ENCODE measurements around the gene RFX2.
A peak's percentile ranks its signal among the peaks of the same experiment; 100 is the strongest.

The RFX2 gene

GRCh38 chr19:6103894-6104293, 6.4 kb downstream of the RFX2 start:
- no peak for DNase-seq (ENCODE audit: low read depth)

- DNase-seq (ENCODE audit: low read depth): no peak
Observed at GRCh38 chr19:6103217-6103644, 7.1 kb downstream of the RFX2 start.

DNA sequence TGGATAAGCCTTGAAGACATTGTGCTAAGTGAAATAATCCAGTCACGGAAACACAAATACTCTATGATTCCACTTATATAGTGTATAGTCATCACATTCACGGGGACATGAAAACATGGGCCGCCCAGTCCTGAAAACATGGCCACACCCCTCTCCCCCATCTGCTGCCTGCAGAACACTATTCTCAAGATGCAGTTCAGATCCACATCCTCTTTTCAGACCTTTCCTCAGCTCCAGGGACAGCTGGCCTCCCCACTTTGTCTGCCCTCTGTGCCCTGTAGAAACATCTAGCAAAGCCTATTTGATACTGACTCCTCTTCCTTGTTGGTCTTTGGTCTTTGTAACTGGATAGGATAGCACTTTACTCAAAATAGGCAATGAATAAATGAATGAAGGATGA, 8.3 kb downstream of the RFX2 start:
- no peak for DNase-seq (ENCODE audit: low read depth)

DNA sequence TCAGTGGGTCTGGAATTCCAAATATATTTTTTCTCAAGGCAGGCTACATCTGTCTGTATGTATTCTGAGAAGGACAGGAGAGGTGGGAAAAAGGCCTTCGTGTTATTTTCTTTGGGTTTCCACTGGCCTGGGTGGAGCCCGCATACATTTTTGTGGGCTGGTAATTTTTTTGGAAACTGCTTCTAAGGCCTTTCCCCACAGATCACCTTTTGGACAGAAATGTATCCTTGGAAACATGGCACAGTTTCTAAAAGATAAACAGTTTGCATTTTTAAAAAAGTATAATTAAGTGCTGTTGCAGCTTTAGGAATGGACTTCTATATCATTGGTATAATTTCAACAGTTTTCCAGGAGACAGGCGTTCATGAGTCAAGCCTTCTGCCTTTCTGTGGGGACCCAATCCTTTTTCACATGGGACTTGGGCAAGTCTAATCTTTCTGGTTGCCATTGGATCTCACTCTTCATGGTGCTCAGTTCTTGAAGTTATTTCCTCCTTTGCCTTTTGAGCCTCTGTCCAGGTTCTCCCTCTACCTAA, 8.9 kb downstream of the RFX2 start:
- DNase-seq (ENCODE audit: low read depth): no peak

- DNase-seq (ENCODE audit: low read depth): peak; percentile 20
Observed at GRCh38 chr19:6100284-6100915, 9.9 kb downstream of the RFX2 start.

GRCh38 chr19:6099599-6099998, 10.7 kb downstream of the RFX2 start:
- DNase-seq (ENCODE audit: low read depth): no peak

DNA sequence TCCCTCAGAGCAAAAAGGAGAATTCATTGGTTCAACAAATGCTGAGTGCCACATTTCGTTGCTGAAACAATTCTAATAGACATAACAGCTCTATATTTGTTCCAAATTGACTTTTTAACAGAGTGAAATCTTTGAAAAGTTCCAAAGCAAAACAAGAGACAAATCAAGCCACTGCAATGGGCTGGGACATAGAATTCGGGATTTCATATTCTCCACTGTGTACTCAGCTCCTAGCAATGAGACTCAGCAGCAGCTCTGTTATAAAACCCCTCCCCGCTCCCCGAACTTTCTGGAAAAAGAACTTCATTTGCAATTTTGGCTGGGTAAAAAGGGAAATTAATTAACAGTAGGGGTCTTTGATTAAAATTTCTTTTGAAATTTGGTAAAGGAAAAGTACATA, 11.3 kb downstream of the RFX2 start:
- no peak for DNase-seq (ENCODE audit: low read depth)

DNA sequence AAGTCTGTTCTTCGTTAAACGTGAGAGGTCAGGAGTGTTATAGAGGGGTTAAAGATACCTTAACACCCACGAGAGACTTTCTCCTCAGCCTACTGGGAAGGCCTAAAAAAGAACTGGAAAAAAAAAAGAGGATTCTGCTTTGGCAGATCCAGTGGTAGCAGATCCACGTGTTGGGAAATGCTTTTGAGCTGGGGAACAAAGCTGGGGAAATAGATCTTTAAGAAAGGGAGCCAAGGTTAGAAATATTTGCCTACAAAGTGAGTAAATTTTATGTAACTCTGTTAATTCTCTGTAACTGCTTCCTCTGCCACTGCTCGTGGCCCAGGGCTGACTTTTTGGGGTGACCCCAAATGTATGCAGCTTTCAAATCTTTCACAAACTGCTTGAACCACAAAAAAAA, 11.7 kb downstream of the RFX2 start:
- DNase-seq (ENCODE audit: low read depth): no peak

DNA sequence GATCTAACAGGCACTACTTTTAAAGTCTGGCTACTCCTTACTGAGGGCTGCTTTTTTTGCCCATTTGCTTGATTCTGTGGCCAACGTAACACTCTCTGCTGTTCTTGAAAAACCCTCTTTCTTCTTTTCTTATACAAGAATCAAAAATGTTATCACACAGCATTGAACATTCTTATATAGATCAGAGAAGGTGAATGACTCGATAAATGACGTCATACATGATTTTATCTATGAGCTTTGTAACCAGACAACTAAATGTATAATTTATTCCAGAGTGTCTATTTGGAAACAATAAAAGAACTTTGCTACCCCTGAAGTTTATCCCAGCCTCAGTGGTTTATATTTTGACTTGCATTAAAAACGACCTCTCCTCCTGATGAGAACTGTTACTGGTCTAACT, 12.4 kb downstream of the RFX2 start:
- DNase-seq (ENCODE audit: low read depth): no peak

DNA sequence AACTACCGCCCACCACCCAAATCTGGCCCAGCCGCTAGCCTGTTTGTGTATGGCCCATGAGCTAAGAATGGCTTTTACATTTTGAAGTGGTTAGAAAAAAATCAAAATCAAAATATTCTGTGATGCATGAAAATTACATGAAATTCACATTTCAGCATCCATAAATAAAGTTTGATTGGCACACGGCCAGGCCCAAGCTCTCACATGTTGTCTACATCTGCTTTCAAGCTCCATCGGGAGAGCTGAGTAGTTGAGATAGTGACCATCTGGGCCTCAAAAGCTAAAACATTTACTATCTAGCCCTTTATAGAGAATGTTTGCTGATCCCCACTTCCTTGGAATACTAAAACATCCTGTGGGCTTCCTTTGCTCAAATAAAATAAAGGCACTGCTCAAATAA, 14.5 kb downstream of the RFX2 start:
- DNase-seq (ENCODE audit: low read depth): no peak

DNA sequence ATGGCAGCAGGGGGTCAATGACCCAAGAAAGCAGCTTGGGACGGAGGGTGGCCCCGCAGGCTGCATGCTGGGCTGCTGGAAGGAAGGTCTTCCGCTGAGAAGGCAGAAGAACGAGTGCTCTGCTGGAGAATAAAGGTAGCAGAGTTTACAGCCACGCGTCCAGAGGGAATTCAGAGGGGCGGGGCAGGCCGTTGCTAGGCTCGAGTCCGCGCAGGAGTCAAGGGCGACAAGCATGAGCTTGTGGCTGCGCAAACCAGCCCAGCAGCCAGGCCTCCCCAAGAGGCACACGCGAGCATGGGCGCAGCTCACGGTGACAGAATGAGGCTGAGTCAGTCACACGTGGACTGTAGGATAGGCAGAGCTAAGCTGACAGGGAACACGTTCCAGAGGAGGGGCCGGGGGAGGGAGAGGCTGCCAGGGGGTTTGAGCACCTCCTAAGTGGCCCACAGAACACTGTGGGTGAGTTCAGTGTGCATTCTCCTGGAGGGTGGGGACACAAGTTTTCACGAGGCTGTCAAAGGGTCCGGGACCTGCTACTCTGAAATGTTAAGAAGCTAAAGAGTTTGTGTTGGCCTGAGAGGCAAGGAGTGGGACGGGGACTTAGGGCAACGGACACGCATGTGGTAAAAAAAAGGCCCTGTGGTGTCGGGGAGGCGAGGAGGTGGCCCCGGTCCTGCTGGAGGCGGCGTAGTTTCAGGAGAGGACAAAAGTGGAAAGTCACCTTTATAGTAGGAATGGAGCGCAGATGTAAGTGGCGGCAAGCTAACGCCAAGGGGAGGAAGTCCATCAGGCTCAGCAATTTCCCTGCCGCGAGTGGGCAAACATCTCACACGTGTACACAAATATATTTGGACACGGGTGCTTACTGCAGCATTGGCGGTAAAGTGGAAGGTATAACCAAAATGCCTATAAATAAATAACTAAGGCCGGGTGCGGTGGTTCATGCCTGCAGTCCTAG, 17.7 kb downstream of the RFX2 start:
- DNase-seq (ENCODE audit: low read depth): no peak

- no peak for DNase-seq (ENCODE audit: low read depth)
Observed at GRCh38 chr19:6091771-6092291, 18.5 kb downstream of the RFX2 start.

DNA sequence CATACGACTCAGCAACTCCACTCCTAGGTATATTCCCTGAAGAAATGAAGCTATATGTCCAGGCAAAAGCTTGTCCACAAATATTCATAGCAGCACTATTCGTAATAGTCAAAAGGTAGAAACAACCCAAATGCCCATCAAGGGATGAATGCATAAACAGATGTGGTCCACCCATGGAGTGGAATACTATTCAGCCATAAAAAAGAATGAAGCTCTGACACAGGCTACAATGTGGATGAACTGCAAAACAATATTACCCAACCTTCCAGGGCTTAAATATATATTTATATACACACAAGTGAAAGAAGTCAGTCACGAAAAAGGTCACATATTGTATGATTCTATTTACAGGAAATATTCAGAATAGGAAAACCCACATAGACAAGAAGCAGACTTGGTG, 19.7 kb downstream of the RFX2 start:
- no peak for DNase-seq (ENCODE audit: low read depth)

DNA sequence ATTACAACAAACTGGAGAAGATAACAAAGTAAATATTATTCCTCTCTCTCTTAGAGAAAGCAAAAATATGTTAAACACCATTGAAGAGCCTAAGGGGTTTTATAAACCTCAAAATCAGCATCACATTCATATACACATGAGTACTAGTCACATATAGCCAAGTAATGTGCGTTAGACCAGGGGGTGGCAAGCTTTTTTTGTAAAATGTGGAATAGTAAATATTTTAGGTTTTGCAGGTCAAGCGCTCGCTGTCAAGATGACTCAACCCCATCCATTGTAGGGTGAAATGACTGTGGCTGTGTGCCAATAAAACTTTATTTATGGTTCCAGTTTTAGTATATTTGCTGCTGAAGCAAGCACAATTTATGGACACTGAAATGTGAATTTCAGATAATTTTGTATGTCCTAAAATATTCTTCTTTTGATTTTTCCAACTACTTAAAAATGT, 21.7 kb downstream of the RFX2 start:
- no peak for DNase-seq (ENCODE audit: low read depth)

DNA sequence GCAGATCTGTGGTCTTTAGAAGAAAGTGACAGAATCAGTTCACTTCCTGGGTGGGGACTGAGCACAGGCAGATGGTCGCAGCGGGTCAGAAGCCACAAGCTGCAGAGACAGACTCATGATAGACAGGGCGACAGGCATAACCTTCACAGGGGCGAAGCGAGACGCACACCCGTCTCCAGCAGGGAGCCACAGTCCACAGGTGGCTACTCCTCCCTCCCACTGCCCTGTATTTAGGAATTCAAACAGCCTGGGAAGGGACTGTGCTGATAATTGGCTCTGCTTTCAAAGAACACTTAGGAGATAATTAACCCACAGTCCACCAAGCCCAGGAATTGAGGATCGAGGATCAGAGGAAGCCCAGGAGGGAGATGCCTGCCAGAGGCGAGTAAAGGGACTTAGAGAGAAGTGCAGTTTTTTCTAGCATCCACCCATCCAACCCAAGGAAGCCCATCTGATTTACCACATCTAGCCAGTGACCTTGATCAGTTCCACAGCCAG, 23.2 kb downstream of the RFX2 start:
- no peak for DNase-seq (ENCODE audit: low read depth)

GRCh38 chr19:6086068-6086788, 24.1 kb downstream of the RFX2 start:
- DNase-seq (ENCODE audit: low read depth): no peak

- DNase-seq (ENCODE audit: low read depth): no peak
Observed at GRCh38 chr19:6084821-6085220, 25.5 kb downstream of the RFX2 start.

DNA sequence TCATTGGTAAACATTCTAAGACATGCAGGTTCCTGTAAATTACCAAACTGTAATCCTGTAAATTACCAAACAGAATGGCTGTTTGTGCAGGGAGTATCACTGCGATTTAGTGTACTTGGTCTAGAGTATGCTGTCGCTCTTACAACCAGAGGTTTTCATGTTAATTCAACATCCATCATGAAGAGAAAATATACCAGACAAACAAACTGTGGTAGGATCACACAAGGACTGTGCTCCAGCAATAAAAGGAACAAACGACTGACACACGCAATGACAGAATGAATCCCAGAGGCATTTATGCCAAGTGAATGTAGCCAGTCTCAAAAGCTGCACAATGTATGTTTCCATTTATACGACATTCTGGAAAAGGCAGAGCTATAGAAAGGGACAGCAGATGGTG, 31.2 kb downstream of the RFX2 start:
- no peak for DNase-seq (ENCODE audit: low read depth)

DNA sequence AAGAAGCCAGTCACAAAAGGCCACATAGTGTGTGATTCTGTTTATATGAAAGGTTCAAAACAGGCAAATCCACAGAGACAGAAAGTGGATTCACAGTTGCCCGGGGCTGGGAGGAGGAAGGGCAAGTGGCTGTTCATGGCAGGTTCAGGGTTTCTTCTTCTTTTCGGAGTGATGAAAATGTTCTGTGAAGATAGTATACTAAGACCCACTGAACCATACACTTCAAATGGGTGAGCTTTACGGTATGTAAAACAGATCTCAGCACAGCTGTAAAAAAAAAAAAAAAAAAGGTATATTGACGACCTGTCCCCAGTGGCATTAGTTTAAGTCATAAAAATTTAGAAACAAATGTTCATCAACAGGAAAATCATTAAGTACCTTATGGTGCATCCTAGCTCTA, 32.2 kb downstream of the RFX2 start:
- DNase-seq (ENCODE audit: low read depth): no peak

DNA sequence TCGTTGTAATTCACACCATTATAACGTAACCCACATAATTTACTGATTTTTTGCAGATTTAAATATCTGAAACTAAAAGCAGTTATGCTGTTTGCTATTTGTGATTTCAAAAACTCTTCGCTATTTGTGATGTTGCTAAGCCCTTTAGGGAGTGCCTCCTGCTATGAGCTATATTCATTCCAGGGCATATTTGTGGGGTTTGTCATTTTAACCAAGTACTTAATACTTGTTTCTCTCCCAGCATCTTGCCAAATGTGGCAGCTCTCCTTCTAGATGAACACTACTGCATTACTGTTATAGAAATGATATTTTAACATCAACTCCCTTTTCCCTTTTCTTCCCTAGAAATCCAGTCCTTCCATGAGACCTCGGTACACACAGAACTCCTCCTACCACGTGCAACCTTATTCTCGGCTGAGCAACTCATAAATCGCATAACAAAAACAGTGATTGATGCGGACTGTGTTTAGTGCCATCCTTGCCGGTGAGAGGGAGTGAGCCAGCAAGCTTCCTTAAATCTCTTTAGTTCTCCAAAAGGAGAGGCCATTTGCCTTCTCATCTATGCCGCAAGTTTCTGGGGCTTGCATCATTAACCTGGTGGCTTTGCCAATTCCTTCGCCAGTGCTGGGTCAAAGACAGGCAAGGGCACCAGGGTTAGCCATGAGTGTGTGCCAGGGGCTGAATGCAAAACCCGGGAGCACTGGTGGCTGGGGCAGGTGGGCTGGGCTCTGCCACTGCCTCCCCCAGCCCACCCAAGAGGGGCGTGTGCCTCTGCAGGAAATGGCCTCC, 33.4 kb downstream of the RFX2 start:
- DNase-seq (ENCODE audit: low read depth): no peak

- DNase-seq (ENCODE audit: low read depth): no peak
Observed at GRCh38 chr19:6076291-6076665, 34.0 kb downstream of the RFX2 start.

All from activated T-cell treated with anti-CD3 and anti-CD28 coated beads for 48 hours (primary cell).